GM12873 (cell line): ENCODE results near the gene DAP3.
"Not testable (repeated sequence)": the region's sequence is repeated elsewhere in the genome, so short reads cannot be mapped to it uniquely, and the experiment has no call there.

Experiments used
- TF ChIP-seq, protein P1 (sequence below): IDR thresholded peaks from 2 replicates; pipeline ENCODE4 v1.5.1; 2012; ENCODE audit warnings: low read depth, mild to moderate bottlenecking, moderate library complexity, low read length, control low read depth; ENCODE audit not compliant: insufficient read depth; ENCODE audit errors: missing control alignments

Gene DAP3

GRCh38 chr1:155689081-155689607 lies at the start of gene DAP3:
TSS of gene DAP3 (plus strand) at chr1:155689091. CDS start at chr1:155709780, 20,689 bp downstream.
- TF ChIP-seq, protein P1, sequence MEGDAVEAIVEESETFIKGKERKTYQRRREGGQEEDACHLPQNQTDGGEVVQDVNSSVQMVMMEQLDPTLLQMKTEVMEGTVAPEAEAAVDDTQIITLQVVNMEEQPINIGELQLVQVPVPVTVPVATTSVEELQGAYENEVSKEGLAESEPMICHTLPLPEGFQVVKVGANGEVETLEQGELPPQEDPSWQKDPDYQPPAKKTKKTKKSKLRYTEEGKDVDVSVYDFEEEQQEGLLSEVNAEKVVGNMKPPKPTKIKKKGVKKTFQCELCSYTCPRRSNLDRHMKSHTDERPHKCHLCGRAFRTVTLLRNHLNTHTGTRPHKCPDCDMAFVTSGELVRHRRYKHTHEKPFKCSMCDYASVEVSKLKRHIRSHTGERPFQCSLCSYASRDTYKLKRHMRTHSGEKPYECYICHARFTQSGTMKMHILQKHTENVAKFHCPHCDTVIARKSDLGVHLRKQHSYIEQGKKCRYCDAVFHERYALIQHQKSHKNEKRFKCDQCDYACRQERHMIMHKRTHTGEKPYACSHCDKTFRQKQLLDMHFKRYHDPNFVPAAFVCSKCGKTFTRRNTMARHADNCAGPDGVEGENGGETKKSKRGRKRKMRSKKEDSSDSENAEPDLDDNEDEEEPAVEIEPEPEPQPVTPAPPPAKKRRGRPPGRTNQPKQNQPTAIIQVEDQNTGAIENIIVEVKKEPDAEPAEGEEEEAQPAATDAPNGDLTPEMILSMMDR, result not testable (repeated sequence)

- TF ChIP-seq, protein P1, result no peak
Observed at GRCh38 chr1:155640367-155640766, 48.5 kb upstream of the DAP3 start.

DNA sequence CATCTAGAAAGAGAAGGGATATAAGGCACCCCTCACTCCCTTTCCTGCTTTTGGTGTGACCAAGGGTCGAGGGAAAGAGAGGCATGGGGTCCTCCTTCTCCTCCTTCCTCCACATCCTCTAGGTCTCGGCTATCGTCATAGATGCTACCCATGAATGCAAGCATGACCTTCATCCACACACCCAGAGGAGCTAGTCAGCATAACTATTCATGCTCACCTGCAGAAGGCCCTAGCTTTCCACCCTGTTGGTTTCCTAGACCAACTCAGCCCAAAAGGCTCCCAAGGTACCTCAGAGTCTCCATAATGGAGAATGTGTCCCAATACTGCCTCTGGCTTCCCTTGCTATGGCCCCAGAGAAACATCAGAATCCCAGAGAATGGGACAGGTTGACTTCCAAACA lies 45.7 kb upstream of the DAP3 start:
- TF ChIP-seq, protein P1, result no peak

DNA sequence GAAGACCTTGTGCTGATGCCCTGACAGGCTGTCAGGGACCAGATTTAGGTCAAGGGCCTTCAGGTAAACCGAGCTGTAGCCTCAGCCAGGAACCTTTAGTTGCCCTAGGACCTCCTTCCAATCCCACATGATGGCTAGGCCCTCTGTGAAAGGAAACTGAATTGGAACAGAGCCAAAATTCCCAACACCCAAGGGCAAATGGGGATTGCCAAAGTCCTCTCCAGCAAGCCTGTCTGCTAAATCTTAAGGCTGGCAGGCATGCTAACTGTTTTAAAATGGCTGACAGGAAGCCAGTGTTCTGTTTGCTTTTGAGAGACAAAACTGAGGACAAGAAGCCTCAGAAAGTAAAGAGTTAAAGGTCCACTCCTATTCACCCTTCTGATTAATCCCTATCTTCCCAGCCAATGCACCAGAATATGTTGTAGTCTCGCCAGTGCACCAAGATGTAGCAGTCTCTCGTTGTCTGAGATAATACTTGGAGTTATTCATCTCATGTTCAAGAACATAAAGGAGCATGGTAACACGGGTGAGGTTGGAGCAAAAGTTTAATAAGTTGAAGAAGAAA lies 43.8 kb upstream of the DAP3 start:
- TF ChIP-seq, protein P1, result no peak

- TF ChIP-seq, protein P1, result no peak
Observed at GRCh38 chr1:155645648-155646047, 43.2 kb upstream of the DAP3 start.

- TF ChIP-seq, protein P1, result no peak
Observed at GRCh38 chr1:155646307-155646706, 42.6 kb upstream of the DAP3 start.

DNA sequence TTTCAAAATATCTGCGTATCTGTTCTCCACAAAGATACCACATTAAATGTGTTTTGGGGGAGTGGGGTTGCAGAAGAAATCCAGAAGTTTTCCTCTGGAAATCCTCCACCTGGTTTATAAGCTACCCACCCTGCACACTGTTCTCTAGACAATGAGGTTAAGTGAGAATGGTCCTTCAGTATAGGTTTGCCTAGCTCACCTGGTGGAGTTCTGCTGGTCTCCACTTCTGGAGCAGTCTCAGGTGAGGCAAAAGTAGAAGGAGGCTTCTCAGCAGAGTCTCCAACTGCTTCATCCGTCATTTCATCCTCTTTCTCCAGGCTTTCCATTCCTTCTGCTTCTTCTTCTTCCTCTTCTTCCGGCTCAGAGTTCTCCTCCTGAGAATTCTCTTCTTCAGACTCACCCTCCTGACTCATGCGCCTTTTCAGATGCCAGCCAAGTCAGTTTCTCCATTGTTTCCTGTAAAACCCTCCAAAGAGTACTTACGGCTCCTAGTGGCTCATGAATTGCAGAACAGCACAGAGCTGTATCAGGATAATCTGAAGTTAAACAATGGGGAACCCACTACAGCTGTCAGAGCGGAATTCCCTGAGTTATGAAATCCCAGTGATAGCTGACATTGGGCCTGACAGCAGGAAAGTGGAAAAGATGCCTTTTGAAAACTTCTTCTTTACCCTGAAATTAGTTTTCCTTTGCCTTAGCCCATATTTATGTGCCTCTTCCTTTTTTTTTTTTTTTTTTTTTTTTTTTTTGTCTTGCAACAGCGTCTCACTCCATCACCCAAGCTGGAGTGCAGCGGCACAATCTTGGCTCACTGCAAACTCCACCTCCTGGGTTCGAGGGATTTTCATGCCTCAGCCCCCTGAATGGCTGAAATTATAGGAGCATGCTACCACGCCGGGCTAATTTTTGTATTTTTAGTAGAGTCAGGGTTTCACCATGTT lies 40.4 kb upstream of the DAP3 start:
- TF ChIP-seq, protein P1, result no peak
